ENCODE data around the gene CALD1. TPM values are rescaled to one million over a fixed set of nuclear protein-coding genes. Genes with fewer than 3 reads are reported as not detected.

Gene CALD1
- total RNA-seq, 1 donor from 2014 or later: 71.8 TPM

DNA sequence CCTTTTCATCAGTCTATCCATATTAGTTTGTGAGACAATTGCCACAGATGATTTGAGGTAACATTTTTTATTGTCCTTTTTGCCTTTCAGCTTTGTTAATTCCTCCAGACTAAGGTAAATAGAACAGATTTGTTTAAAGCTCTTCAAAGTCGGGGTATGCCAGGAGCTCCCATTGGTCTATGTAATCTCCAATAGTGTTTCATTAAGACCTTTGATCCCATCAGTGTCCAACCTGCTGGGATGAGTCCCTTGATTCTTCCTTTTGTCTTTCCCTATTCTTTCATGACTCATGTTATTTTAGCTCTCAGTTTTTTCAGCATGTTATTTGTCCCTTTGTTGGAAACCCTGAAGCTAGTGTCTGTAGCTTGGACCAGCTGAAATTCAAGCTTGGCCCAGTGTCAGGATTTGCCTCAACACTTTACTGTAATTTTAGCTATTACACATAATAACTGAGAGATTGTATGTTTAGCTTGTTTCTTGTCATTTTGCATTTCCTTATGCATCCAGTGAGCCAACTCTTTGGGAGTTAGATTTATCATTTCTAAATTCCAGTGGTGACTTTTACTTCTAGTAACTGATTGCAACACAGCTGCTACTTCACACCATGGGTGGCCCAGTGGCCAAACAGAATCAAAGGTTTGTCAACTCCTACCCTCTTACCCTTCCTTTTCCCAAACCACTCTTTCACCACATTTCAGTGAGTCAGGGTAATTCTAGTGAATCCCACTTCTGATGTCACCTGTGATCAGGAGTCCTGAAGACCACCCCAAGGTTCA lies 222.1 kb downstream of the CALD1 start:
- no peak for DNase-seq (ENCODE audit: low read depth, low spot score)

GRCh38 chr7:135012229-135012628 lies 232.8 kb downstream of the CALD1 start:
- Mint-ChIP-seq H3K36me3 (ENCODE audit: low read depth) (peaks cover 7% of the 10 kb centered on the region), H3K4me3 (no peak overlapping the region), H3K27ac (ENCODE audit: unreplicated experiment) (no peak overlapping the region), H3K4me1 (no peaks in the 10 kb centered on the region), H3K9me3 (peaks cover 6% of the 10 kb centered on the region), H3K27me3 (ENCODE audit: low read depth) (no peaks in the 10 kb centered on the region)
- TF ChIP-seq, protein P1, sequence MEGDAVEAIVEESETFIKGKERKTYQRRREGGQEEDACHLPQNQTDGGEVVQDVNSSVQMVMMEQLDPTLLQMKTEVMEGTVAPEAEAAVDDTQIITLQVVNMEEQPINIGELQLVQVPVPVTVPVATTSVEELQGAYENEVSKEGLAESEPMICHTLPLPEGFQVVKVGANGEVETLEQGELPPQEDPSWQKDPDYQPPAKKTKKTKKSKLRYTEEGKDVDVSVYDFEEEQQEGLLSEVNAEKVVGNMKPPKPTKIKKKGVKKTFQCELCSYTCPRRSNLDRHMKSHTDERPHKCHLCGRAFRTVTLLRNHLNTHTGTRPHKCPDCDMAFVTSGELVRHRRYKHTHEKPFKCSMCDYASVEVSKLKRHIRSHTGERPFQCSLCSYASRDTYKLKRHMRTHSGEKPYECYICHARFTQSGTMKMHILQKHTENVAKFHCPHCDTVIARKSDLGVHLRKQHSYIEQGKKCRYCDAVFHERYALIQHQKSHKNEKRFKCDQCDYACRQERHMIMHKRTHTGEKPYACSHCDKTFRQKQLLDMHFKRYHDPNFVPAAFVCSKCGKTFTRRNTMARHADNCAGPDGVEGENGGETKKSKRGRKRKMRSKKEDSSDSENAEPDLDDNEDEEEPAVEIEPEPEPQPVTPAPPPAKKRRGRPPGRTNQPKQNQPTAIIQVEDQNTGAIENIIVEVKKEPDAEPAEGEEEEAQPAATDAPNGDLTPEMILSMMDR (conservative IDR thresholded peaks at IDR 0.05): no peak
- DNase-seq (ENCODE audit: low read depth, low spot score): no peak

More for the DNA sequence above, 222.1 kb downstream of the CALD1 start:
- H3K9me3 Mint-ChIP-seq: peaks cover 3% of the 10 kb centered on the region
- TF ChIP-seq, protein P1 (conservative IDR thresholded peaks at IDR 0.05): no peak
- no peaks in the 10 kb centered on the region for H3K4me1 Mint-ChIP-seq
- peaks cover 32% of the 10 kb centered on the region for H3K36me3 Mint-ChIP-seq (ENCODE audit: low read depth)
- H3K27me3 Mint-ChIP-seq (ENCODE audit: low read depth): no peaks in the 10 kb centered on the region
- no peak overlapping the region for H3K27ac Mint-ChIP-seq (ENCODE audit: unreplicated experiment)
- H3K4me3 Mint-ChIP-seq: no peak overlapping the region

Other genes with a start within 250 kb of the CALD1 start
- not detected in 2 replicates for gene AKR1B15, start 230.5 kb upstream of the CALD1 start, total RNA-seq
- 19.8 and 21.1 TPM in 2 replicates for gene BPGM, start 132.8 kb upstream of the CALD1 start, total RNA-seq
- 3.5 and 5.5 TPM in 2 replicates for gene AGBL3, start 206.9 kb downstream of the CALD1 start, total RNA-seq